GM12878 (cell line): Measurements from ENCODE around the gene DENND1B. TPM values are rescaled to one million over a fixed set of nuclear protein-coding genes. Genes with fewer than 3 reads are reported as not detected.

Experiments used
- ASH2L ChIP-seq: fragments of 300-600, 200-600 bp; sonication (generic); IDR thresholded peaks from 2 replicates; pipeline ENCODE4 v1.6.1; 2017; ENCODE audit warnings: low read depth, mild to moderate bottlenecking, borderline replicate concordance
- CUX1 ChIP-seq: IDR thresholded peaks from 2 replicates; pipeline ENCODE4 v1.6.1; 2012; ENCODE audit warnings: improper control_type of control experiment, low read depth, low read length; ENCODE audit not compliant: insufficient replicate concordance
- E2F8 ChIP-seq: fragments of 450-650 bp; IDR thresholded peaks from 2 replicates; pipeline ENCODE4 v1.6.1; 2018; ENCODE audit warnings: mild to moderate bottlenecking, low read depth, moderate library complexity; ENCODE audit not compliant: partially characterized antibody
- EZH2 ChIP-seq: IDR thresholded peaks from 2 replicates; pipeline ENCODE4 v1.6.1; 2012; ENCODE audit warnings: low read depth, mild to moderate bottlenecking, control low read depth, inconsistent platforms, low read length, borderline replicate concordance; ENCODE audit not compliant: control insufficient read depth
- FOXM1 ChIP-seq: IDR thresholded peaks from 2 replicates; pipeline ENCODE4 v1.6.1; 2012; ENCODE audit warnings: low read depth, mild to moderate bottlenecking, inconsistent platforms, low read length, moderate library complexity
- POLR2A ChIP-seq: IDR thresholded peaks from 2 replicates; pipeline ENCODE4 v1.6.1; 2011; ENCODE audit warnings: low read depth, mild to moderate bottlenecking, low read length
- PRDM15 ChIP-seq: fragments of 450-650 bp; formaldehyde crosslinking; IDR thresholded peaks from 2 replicates; pipeline ENCODE4 v1.4.0; 2020; ENCODE audit warnings: mild to moderate bottlenecking, moderate library complexity
- ZBTB40 ChIP-seq: fragments of 450-650 bp; IDR thresholded peaks from 2 replicates; pipeline ENCODE4 v1.6.1; 2016; ENCODE audit warnings: mild to moderate bottlenecking, moderate library complexity, borderline replicate concordance
- ZNF217 ChIP-seq: fragments of 450-650 bp; IDR thresholded peaks from 2 replicates; pipeline ENCODE4 v1.6.1; 2017; ENCODE audit warnings: antibody characterized with exemption, mild to moderate bottlenecking
- ZSCAN29 ChIP-seq: fragments of 450-650 bp; IDR thresholded peaks from 2 replicates; pipeline ENCODE4 v1.6.1; 2017; ENCODE audit warnings: mild to moderate bottlenecking, moderate library complexity
- polyA plus RNA-seq, 11 experiments: library from polyadenylated mRNA; depleted of rRNA in 4 of 11; unstranded in 6 of 11; stranded (reverse) in 5 of 11; fragments of >200 nt; fragmentation: Nextera tagmentation in 4 of 11; fragmentation: Illumina TruSeq in 1 of 11; extraction: Ambion mirVana in 4 of 11; extraction: Trizol in 1 of 11; gene quantifications; 1 replicate in 1 of 11; 2 replicates in 10 of 11; pipeline versions ENCODE4 v1.2.1 to v1.2.3, GENCODE V29; 2011 to 2016; ENCODE audit warnings: inconsistent platforms in 2 of 11, missing spikeins in 2 of 11, low read depth in 1 of 11
- total RNA-seq, 4 experiments: library from RNA; depleted of rRNA in 3 of 4; stranded (reverse); fragments of >200 nt in 3 of 4; fragmentation: Illumina TruSeq in 1 of 4; extraction: Trizol in 1 of 4; gene quantifications; 2 replicates each; pipeline versions ENCODE4 v1.2.1 to v1.2.3, GENCODE V29; 2013 to 2021

DENND1B gene
- total and polyA plus RNA-seq, 10 of the 15 experiments (the other 5 are each of a cell fraction or from before 2014, with no cell fraction given): 1.7 to 10.7 (median 8.0) TPM

GRCh38 chr1:197771386-197771785 lies 3.9 kb downstream of the DENND1B start (continued):
- TF ChIP-seq CUX1 (no peak), PRDM15 (CRISPR knock-in tag) (no peak), ZBTB40 (no peak), ZNF217 (no peak), POLR2A (no peak), ZSCAN29 (no peak), FOXM1 (no peak), ASH2L (no peak), EZH2 (no peak), E2F8 (no peak)
- TF ChIP-seq, all 136 proteins: peak for 0
